ENCODE results near the gene STK32A. TPM values are rescaled to one million over a fixed set of nuclear protein-coding genes. Genes with fewer than 3 reads are reported as not detected.
A peak's percentile ranks its signal among the peaks of the same experiment; 100 is the strongest.

Gene STK32A
- total and polyA plus RNA-seq, 4 donors, result 0.03 to 0.17 (median 0.09) TPM

DNA sequence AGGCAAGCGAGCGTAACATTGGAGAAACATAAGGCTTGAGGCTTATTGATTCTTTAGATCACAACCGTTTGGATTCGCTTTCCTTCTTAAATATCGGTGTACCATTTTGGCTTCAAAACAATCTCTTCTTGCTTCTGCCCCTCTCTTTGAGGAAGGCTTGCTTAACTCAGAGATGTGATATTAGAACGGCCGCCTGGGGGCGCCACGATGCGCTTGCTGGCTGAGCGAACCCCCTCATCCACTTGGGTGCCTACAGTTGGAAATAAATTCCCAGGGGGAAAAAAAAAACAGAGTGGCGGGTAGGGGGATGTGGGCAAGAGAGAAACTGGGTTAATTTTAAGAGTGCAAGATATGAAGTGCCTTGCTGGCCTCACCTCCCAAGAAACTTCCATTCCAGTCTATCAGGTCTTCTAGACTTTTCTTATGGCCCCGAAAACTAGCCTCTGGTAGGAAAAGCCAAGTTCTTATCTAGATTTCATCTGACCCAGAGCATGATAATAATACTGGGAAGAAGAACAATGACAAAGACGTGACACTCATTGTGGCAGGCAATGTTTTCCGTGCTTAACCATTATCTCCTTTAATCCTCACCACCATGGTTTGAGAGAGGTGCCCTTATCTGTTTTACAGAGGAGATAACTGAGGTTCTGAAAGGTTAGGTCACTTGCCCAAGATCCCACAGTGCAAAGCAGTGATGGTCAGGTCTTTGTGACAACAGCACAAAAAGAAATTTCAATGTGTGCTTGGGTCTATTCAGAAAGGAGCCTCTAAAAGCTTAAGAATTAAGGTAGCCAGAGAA lies 159.2 kb downstream of the STK32A start (continued):
- TF ChIP-seq, protein P1, sequence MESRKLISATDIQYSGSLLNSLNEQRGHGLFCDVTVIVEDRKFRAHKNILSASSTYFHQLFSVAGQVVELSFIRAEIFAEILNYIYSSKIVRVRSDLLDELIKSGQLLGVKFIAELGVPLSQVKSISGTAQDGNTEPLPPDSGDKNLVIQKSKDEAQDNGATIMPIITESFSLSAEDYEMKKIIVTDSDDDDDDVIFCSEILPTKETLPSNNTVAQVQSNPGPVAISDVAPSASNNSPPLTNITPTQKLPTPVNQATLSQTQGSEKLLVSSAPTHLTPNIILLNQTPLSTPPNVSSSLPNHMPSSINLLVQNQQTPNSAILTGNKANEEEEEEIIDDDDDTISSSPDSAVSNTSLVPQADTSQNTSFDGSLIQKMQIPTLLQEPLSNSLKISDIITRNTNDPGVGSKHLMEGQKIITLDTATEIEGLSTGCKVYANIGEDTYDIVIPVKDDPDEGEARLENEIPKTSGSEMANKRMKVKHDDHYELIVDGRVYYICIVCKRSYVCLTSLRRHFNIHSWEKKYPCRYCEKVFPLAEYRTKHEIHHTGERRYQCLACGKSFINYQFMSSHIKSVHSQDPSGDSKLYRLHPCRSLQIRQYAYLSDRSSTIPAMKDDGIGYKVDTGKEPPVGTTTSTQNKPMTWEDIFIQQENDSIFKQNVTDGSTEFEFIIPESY (IDR thresholded peaks at IDR 0.05), result no peak
- TF ChIP-seq CTCF (IDR thresholded peaks at IDR 0.05; ENCODE audit: low read depth, low read length, missing input control), result no peak

DNA sequence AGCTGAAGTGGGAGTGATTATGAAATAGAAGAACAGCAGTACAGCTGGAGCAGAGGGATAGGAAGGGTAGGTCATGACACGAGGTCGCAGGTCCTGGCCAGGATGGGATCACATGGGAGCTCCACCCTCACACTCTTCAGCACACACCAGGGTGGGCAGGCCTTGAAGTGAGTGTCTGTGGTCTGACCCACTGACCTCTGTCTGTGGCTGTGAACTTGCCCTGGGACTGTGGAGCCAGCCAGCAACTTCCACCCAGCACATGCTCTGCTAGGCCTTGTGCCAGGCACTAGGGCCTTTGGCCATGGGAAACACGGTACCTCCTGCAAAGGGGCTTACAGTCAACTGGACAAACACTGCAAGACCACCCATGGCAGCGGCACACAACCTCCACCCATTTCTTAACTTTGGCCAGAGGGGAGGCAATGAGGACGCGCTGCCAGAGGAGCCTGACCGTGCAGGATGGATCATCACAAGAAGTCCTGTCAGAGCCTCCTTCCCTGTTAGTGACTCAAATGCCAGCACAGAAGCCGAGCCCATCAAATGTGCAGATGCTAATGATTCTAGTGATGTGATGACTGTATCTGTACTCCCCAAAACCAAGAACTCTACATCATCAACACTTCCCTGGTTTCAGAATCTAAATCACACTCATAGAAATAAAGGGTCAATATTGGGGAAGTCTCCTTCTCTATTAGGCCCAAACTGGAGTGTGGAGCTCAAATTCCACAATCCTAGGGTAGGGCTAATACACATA lies 161.4 kb downstream of the STK32A start:
- WGBS, result 76% methylated on average over 8 of the region's 8 CpGs
- H3K9me3 ChIP-seq (ENCODE audit: control insufficient read depth in 4 of 4, low read length in 3 of 4), result no peaks in the 10 kb centered on the region
- H3K9ac ChIP-seq (ENCODE audit: low read depth in 1 of 2, low read length in 2 of 2), result no peak overlapping the region
- H3K4me3 ChIP-seq (ENCODE audit: low read depth in 1 of 3, low read length in 3 of 3), result no peak overlapping the region
- DNase-seq (ENCODE audit: low spot score), result no peak
- H3K27me3 ChIP-seq (ENCODE audit: control insufficient read depth in 4 of 4, insufficient read depth in 4 of 4, low read length in 3 of 4), result no peaks in the 10 kb centered on the region
- no peaks in the 10 kb centered on the region for H3K4me1 ChIP-seq (ENCODE audit: control insufficient read depth in 4 of 4, insufficient read depth in 4 of 4, low read length in 3 of 4)
- TF ChIP-seq FOXA1 (IDR thresholded peaks at IDR 0.05), result no peak
- TF ChIP-seq ATF3 (IDR thresholded peaks at IDR 0.05), result no peak
- TF ChIP-seq HNF4G (IDR thresholded peaks at IDR 0.05), result no peak
- peak; percentile 94 for TF ChIP-seq NR2F2 (IDR thresholded peaks at IDR 0.05)
- no peak for TF ChIP-seq YY1 (IDR thresholded peaks at IDR 0.05)
- H3K36me3 ChIP-seq (ENCODE audit: control insufficient read depth in 4 of 4, insufficient read depth in 3 of 4, low read depth in 1 of 4, low read length in 3 of 4), result no peaks in the 10 kb centered on the region
- H3K27ac ChIP-seq (ENCODE audit: low read depth in 1 of 2, low read length in 2 of 2), result no peak overlapping the region

DNA sequence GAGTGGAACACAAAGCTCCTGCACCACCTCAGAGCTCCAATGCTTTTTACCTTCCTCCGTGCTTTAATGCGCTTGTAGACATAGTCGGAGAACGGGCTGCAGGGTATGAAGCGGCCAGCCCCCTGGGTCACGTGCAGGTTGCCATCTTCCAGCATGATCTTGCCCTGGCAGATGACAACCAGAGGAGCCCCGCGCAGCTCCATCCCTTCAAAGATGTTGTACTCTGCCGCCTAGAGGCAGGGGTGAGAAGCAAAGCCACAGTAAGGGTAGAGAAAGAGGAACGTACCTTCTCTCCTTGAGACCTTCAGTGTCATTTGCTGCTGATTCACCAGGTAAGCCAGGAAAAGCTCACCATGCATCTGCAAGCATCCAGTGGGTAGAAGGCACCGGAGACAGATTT lies 162.8 kb downstream of the STK32A start:
- no peak for DNase-seq (ENCODE audit: low spot score)
- H3K4me3 ChIP-seq (ENCODE audit: low read depth in 1 of 3, low read length in 3 of 3), result no peak overlapping the region
- H3K9ac ChIP-seq (ENCODE audit: low read depth in 1 of 2, low read length in 2 of 2), result no peak overlapping the region
- H3K27me3 ChIP-seq (ENCODE audit: control insufficient read depth in 4 of 4, insufficient read depth in 4 of 4, low read length in 3 of 4), result no peaks in the 10 kb centered on the region
- H3K36me3 ChIP-seq (ENCODE audit: control insufficient read depth in 4 of 4, insufficient read depth in 3 of 4, low read depth in 1 of 4, low read length in 3 of 4), result no peaks in the 10 kb centered on the region
- no peaks in the 10 kb centered on the region for H3K9me3 ChIP-seq (ENCODE audit: control insufficient read depth in 4 of 4, low read length in 3 of 4)
- H3K4me1 ChIP-seq (ENCODE audit: control insufficient read depth in 4 of 4, insufficient read depth in 4 of 4, low read length in 3 of 4), result no peaks in the 10 kb centered on the region
- no peak overlapping the region for H3K27ac ChIP-seq (ENCODE audit: low read depth in 1 of 2, low read length in 2 of 2)
- 89% methylated on average over 11 of the region's 11 CpGs for WGBS
- TF ChIP-seq JUND (IDR thresholded peaks at IDR 0.05) (no peak), HNF4G (IDR thresholded peaks at IDR 0.05) (no peak), TAF1 (conservative IDR thresholded peaks at IDR 0.05) (no peak), FOXA1 (IDR thresholded peaks at IDR 0.05) (no peak), EGR1 (IDR thresholded peaks at IDR 0.05; ENCODE audit: low read depth in 2 of 2) (no peak), HNF4A (conservative IDR thresholded peaks at IDR 0.05) (no peak), ATF3 (IDR thresholded peaks at IDR 0.05) (no peak), YY1 (IDR thresholded peaks at IDR 0.05) (no peak), SP1 (IDR thresholded peaks at IDR 0.05) (no peak), RXRA (IDR thresholded peaks at IDR 0.05) (no peak), CTCF (IDR thresholded peaks at IDR 0.05; ENCODE audit: low read depth, low read length, missing input control) (no peak), GABPA (IDR thresholded peaks at IDR 0.05 in 1 of 2, conservative IDR thresholded peaks at IDR 0.05 in 1 of 2) (no peak), NR2F2 (IDR thresholded peaks at IDR 0.05) (no peak)
- TF ChIP-seq, protein P1 (IDR thresholded peaks at IDR 0.05), result no peak

Data from liver (tissue), 9 donors.